Bone marrow (tissue), 2 donors: ENCODE results near the gene HUS1.
"Not testable (repeated sequence)": the region's sequence is repeated elsewhere in the genome, so short reads cannot be mapped to it uniquely, and the experiment has no call there.

ENCODE experiments used
- DNase-seq, 2 donors: peaks; one replicate each; lab custom pipeline; 2025; lab: John Stamatoyannopoulos, UW

Gene HUS1

GRCh38 chr7:47979145-47979831 is at the start of gene HUS1:
HUS1 (minus strand) TSS chr7:47979615; CDS start chr7:47979519, 96 bp downstream.
- peak; percentile 75 to 88 for DNase-seq

- no peak for DNase-seq
These were observed 49.5 kb upstream of the HUS1 start, which contains the start of gene SUN3 for GRCh38 chr7:48028938-48029337. SUN3 (minus strand) TSS chr7:48029107; CDS start chr7:48028938, 169 bp downstream.

- no peak for DNase-seq
These were observed 46.2 kb upstream of the HUS1 start for GRCh38 chr7:48025624-48026023.

GRCh38 chr7:48017674-48018073 is 38.3 kb upstream of the HUS1 start:
- no peak for DNase-seq

- no peak for DNase-seq
These were observed 37.2 kb upstream of the HUS1 start for GRCh38 chr7:48016641-48017040.

- DNase-seq: no peak
These were observed 32.5 kb upstream of the HUS1 start for GRCh38 chr7:48011951-48012350.

GRCh38 chr7:48011323-48011722 is 31.9 kb upstream of the HUS1 start:
- DNase-seq: no peak

GRCh38 chr7:48009954-48010353 is 30.5 kb upstream of the HUS1 start:
- DNase-seq: no peak

GRCh38 chr7:48009257-48009656 is 29.8 kb upstream of the HUS1 start:
- no peak for DNase-seq

- DNase-seq: no peak
These were observed 27.5 kb upstream of the HUS1 start for GRCh38 chr7:48006866-48007265.

GRCh38 chr7:48004638-48005037 is 25.2 kb upstream of the HUS1 start:
- peak in 1 of 2 donors; percentile 44 for DNase-seq

- DNase-seq: no peak
These were observed 24.6 kb upstream of the HUS1 start for GRCh38 chr7:48004032-48004431.

GRCh38 chr7:48000164-48000563 is 20.7 kb upstream of the HUS1 start:
- DNase-seq: not testable (repeated sequence)

- DNase-seq: no peak
These were observed 20.0 kb upstream of the HUS1 start for GRCh38 chr7:47999413-47999812.

GRCh38 chr7:47992446-47992845 is 13.0 kb upstream of the HUS1 start:
- no peak for DNase-seq

- peak; percentile 62 to 89 for DNase-seq
These were observed 12.4 kb upstream of the HUS1 start for GRCh38 chr7:47991741-47992311.

- no peak for DNase-seq
These were observed 11.9 kb upstream of the HUS1 start for GRCh38 chr7:47991270-47991669.

- DNase-seq: no peak
These were observed 11.2 kb upstream of the HUS1 start for GRCh38 chr7:47990592-47990991.

GRCh38 chr7:47989607-47990400 is 10.4 kb upstream of the HUS1 start:
- not testable (repeated sequence) for DNase-seq

GRCh38 chr7:47988496-47989386 is 9.3 kb upstream of the HUS1 start:
- no peak for DNase-seq

GRCh38 chr7:47982610-47983009 is 3.2 kb upstream of the HUS1 start:
- DNase-seq: no peak

- DNase-seq: not testable (repeated sequence)
These were observed 1.2 kb upstream of the HUS1 start for GRCh38 chr7:47980648-47981047.
